Astrocyte of the cerebellum (primary cell): ENCODE measurements around the gene TAF11.

ENCODE experiments used
- DNase-seq: peaks from one replicate; pipeline ENCODE4 v3.0.0-alpha.2; 2011; ENCODE audit warnings: low read depth
- H3K4me3 ChIP-seq: 2 replicates; pipeline ENCODE4 v1.5.1; 2011; ENCODE audit warnings: mild to moderate bottlenecking, low read depth, low read length, moderate library complexity
- in situ Hi-C: cut with HindIII; loops from 2 replicates; pipeline ENCODE4 v1.10.0; 2017; ENCODE audit warnings: low sequenced_read_pairs
- TF ChIP-seq, protein P1 (sequence below): IDR thresholded peaks from 2 replicates; pipeline ENCODE4 v1.5.1; 2012; ENCODE audit warnings: low read length, low read depth, moderate library complexity, mild to moderate bottlenecking; ENCODE audit errors: missing control alignments

The TAF11 gene

DNA sequence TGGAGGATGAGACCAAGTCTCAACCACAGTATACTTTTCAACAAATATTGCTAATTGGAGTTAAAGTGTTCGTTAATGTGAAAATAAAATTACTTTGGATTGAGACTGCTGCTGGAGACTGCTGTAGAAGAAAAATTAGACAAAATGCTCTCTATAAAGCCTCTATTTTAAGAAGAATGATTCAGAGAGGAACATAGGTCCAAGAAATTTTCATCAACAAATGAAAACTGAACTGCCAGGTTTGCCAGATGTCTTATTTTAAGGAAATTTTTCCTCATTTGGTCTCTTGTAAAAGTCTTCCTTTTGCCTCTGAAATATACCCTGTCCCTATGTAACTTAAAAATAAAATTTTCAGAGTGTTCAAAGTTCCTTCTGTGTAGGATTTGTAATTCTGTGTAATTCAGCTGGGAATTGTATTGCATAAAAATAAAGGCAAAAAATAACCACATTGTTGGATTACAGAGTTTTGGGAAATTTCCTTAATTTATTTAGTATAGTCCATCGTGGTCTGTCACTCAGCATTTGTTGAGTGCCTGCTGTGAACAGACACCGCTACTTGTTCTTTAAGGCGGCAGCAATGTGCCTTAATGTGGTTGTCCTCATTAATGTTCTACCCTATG, 28.6 kb upstream of the TAF11 start:
- DNase-seq = no peak
- TF ChIP-seq, protein P1, sequence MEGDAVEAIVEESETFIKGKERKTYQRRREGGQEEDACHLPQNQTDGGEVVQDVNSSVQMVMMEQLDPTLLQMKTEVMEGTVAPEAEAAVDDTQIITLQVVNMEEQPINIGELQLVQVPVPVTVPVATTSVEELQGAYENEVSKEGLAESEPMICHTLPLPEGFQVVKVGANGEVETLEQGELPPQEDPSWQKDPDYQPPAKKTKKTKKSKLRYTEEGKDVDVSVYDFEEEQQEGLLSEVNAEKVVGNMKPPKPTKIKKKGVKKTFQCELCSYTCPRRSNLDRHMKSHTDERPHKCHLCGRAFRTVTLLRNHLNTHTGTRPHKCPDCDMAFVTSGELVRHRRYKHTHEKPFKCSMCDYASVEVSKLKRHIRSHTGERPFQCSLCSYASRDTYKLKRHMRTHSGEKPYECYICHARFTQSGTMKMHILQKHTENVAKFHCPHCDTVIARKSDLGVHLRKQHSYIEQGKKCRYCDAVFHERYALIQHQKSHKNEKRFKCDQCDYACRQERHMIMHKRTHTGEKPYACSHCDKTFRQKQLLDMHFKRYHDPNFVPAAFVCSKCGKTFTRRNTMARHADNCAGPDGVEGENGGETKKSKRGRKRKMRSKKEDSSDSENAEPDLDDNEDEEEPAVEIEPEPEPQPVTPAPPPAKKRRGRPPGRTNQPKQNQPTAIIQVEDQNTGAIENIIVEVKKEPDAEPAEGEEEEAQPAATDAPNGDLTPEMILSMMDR = no peak
- no peak overlapping the region for H3K4me3 ChIP-seq
- in situ Hi-C loops = no loop called here

DNA sequence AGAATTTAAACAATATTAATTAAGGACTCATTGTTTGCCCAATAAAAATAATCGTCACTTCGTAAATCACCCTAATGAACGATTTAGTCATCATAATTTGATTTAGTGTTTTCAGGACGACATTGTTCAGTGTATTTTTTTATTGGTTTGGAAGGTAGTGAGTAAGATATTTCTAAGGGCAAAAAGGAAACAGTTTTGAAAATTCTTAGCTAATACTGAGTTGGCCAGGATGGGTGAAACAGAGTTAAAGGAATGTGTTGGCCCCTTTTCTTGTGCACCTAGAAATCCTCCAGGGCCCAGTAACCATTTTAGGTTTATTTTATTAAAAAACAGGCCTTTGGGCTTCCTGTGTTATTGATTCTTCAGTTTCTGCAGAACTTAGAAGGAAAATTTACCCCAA, 26.5 kb upstream of the TAF11 start:
- TF ChIP-seq, protein P1 = no peak
- no peak overlapping the region for H3K4me3 ChIP-seq
- DNase-seq = no peak
- in situ Hi-C loops = no loop called here

DNA sequence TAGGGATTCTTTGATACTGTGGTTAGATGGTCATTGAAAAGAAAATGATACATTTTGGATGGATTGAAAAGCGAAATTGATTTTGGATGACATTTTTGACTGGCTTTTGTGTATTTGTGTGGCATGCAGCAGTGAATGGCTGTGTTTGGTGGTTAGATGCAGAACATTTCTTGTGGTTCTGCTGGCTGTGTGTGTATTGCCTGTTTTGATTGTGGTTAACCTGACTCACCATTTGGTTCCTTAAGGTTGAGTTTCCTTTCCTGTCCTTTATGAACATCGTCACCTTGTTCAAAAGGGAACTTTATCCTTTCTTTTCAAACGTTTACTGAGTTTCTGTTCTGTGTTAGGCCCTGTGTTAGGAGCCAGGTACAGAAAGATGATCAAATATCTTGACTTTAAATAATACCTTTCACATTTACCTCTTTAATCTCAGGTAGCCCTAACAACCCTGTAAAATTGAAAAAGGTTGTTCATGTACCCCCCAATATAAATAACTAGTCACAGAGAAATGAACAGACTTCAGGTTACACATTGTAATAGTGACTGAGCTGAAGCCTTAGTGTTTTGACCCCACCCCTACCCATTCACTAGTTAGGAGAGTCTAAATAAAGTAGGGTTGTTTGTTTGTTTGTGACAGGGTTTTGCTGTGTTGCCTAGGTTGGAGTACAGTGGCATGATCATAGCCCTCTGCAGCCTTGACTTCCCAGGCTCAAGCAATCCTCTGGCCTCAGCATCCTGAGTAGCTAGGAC, 25.0 kb upstream of the TAF11 start:
- H3K4me3 ChIP-seq = no peak overlapping the region
- peak; percentile 86 for DNase-seq
- in situ Hi-C loops = no loop called here
- TF ChIP-seq, protein P1 = no peak

DNA sequence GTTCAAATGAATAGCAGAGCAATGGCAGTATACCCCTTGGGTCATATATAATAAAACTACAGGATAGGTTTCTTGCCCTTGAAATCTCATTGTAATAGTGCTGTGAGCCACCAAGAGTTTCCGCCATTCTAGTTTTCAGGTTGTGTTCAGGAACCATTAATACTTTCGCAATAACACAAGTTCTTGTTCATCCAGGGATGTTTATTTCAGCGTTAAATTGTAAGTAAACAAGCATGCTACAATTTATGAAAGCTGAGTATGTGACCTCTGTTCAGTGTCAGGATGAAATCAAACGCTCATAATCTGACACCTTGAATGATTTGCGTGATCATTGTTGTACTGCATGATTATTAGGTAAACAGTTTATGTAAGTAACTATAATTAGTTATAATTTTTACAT, 24.0 kb upstream of the TAF11 start:
- no peak overlapping the region for H3K4me3 ChIP-seq
- DNase-seq = no peak
- in situ Hi-C loops = no loop called here
- TF ChIP-seq, protein P1 = no peak

DNA sequence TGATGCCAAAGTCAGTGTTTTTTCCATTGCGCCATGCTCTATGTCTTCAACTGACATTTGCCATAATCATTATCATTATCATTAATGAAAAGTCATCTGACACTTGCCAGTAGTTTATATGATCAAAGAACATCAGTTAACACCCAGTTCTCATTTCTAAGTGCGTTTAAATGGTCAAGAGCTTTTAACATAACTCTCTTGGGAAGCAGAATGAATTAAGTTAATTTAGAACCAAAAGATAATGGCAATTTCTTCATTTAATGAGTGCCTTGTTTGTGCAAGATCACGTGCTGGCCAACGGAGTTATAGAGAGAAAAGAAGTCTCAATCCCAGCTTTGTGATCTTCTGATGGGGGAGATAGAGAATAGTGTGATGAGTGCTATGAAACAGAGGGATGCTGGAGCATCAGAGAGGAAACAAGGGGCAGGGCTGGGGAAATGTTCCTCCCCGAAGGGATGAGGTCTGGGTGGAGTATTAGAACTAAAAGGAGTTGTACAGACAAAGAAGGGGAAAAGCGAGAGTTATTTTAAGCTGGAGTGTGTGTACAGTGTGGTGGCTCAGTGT, 21.6 kb upstream of the TAF11 start:
- in situ Hi-C loops = no loop called here
- no peak overlapping the region for H3K4me3 ChIP-seq
- no peak for DNase-seq
- TF ChIP-seq, protein P1 = no peak

DNA sequence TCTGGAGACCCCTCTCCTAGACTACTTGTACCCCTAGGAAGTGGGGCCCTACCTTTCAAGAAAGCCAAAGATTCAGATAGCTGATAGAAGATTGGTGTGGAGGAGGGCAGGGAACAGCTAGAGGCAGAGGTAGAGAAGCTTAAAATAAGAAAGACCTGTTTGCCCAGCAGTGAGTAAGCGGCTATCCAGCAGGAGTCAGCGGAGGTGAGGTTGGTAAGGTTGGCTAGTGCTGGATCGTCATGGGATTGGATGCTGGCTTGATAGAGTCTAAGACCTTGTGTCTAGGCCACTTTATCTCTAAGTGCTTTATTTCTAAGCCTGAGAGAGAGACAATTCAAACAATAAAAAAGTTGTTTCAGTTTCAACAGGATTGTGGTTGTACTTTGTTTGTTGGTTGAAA, 20.4 kb upstream of the TAF11 start:
- no peak for DNase-seq
- TF ChIP-seq, protein P1 = no peak
- in situ Hi-C loops = no loop called here
- H3K4me3 ChIP-seq = no peak overlapping the region
